ENCODE results near the gene ZNF358.

DNA sequence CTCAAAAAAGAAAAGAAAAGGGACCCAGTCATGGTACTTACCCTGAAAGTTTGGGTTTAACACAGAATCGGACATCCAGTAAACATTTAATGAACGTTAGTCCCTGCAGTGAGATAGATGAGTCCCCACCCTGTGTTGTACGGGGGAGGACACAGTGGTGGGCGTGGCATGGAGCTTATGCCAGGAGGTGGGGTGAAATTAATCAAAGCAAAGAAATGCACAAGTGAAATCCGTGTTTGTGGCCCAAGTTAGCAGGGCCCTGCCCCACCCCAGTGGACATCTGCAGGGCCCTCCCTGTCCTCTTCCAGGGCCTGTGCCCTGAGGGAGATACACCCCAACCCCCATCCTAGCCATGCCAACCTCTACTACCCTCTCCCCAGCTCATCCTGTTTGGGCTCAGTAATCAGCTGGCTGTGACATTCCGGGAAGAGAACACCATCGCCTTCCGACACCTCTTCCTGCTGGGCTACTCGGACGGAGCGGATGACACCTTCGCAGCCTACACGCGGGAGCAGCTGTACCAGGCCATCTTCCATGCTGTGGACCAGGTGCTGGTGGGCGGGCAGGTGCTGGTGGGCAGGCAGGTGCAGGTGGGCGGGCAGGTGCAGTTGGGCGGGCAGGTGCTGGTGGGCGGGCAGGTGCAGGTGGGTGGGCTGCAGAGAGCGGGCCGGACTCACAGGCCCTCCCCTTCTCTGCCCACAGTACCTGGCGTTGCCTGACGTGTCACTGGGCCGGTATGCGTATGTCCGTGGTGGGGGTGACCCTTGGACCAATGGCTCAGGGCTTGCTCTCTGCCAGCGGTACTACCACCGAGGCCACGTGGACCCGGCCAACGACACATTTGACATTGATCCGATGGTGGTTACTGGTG is 10.4 kb downstream of the ZNF358 start:
- TF ChIP-seq, protein P1, sequence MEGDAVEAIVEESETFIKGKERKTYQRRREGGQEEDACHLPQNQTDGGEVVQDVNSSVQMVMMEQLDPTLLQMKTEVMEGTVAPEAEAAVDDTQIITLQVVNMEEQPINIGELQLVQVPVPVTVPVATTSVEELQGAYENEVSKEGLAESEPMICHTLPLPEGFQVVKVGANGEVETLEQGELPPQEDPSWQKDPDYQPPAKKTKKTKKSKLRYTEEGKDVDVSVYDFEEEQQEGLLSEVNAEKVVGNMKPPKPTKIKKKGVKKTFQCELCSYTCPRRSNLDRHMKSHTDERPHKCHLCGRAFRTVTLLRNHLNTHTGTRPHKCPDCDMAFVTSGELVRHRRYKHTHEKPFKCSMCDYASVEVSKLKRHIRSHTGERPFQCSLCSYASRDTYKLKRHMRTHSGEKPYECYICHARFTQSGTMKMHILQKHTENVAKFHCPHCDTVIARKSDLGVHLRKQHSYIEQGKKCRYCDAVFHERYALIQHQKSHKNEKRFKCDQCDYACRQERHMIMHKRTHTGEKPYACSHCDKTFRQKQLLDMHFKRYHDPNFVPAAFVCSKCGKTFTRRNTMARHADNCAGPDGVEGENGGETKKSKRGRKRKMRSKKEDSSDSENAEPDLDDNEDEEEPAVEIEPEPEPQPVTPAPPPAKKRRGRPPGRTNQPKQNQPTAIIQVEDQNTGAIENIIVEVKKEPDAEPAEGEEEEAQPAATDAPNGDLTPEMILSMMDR (conservative IDR thresholded peaks at IDR 0.05) = no peak
- no peak for TF ChIP-seq ZFX (IDR thresholded peaks at IDR 0.05)
